ENCODE results near the gene COL18A1.
"Not testable (repeated sequence)": the region's sequence is repeated elsewhere in the genome, so short reads cannot be mapped to it uniquely, and the experiment has no call there.

GRCh38 chr21:45437844-45438243, 32.9 kb downstream of the COL18A1 start:
- TF ChIP-seq CTCF (IDR thresholded peaks at IDR 0.05); POLR2A (IDR thresholded peaks at IDR 0.05); EP300 (IDR thresholded peaks at IDR 0.05; ENCODE audit: low read depth); POLR2AphosphoS5 (IDR thresholded peaks at IDR 0.05): not testable (repeated sequence)

Data from transverse colon (tissue), 4 donors.